HFFc6 (cell line): ENCODE results near the gene TAL1. TPM values are rescaled to one million over a fixed set of nuclear protein-coding genes. Genes with fewer than 3 reads are reported as not detected.

ENCODE experiments used
- DNase-seq: peaks from one replicate; pipeline ENCODE4 v3.0.0-alpha.2; 2018
- H3K27ac Mint-ChIP-seq: 2 replicates; pipeline ENCODE4 v1.8.0; 2020; ENCODE audit warnings: mild to moderate bottlenecking, mixed read lengths
- H3K27me3 Mint-ChIP-seq: 2 replicates; pipeline ENCODE4 v1.8.0; 2021; ENCODE audit warnings: mild to moderate bottlenecking, moderate library complexity, mixed read lengths; ENCODE audit not compliant: insufficient read depth
- H3K36me3 Mint-ChIP-seq: 2 replicates; pipeline ENCODE4 v1.8.0; 2021; ENCODE audit warnings: low read depth, mixed read lengths
- H3K4me1 Mint-ChIP-seq: 2 replicates; pipeline ENCODE4 v1.8.0; 2020; ENCODE audit warnings: low read depth, mixed read lengths
- H3K4me3 Mint-ChIP-seq: 2 replicates; pipeline ENCODE4 v1.8.0; 2020; ENCODE audit warnings: mild to moderate bottlenecking, moderate library complexity, mixed read lengths
- H3K9me3 Mint-ChIP-seq: 2 replicates; pipeline ENCODE4 v1.8.0; 2020; ENCODE audit warnings: mild to moderate bottlenecking, mixed read lengths
- CTCF ChIP-seq: fragments of 200-600 bp; sonication (generic); IDR thresholded peaks from 2 replicates; pipeline ENCODE4 v1.5.0; 2021; ENCODE audit warnings: antibody characterized with exemption, mild to moderate bottlenecking
- total RNA-seq, 6 experiments: library from RNA; stranded (reverse); fragmentation: NEBNext Ultra II Directional; extraction: Animal tissue kit (Norgen Biotek cat#: 25700); gene quantifications; 2 replicates in 1 of 6; 3 replicates in 5 of 6; pipeline ENCODE4 v1.2.3, GENCODE V29; 2021

TAL1 gene
- total RNA-seq, 6 experiments from 2014 or later = not detected

GRCh38 chr1:47225430-47226100, 6.5 kb downstream of the TAL1 start:
- no peak for DNase-seq
- H3K9me3 Mint-ChIP-seq = no peaks in the 10 kb centered on the region
- no peaks in the 10 kb centered on the region for H3K36me3 Mint-ChIP-seq
- H3K27ac Mint-ChIP-seq = no peak overlapping the region
- H3K4me3 Mint-ChIP-seq = no peak overlapping the region
- no peak for TF ChIP-seq CTCF
- peaks cover 45% of the 10 kb centered on the region for H3K27me3 Mint-ChIP-seq
- H3K4me1 Mint-ChIP-seq = no peaks in the 10 kb centered on the region

- Mint-ChIP-seq H3K4me3 (no peak overlapping the region), H3K4me1 (no peaks in the 10 kb centered on the region), H3K27me3 (peaks cover 46% of the 10 kb centered on the region), H3K27ac (no peak overlapping the region), H3K36me3 (no peaks in the 10 kb centered on the region), H3K9me3 (no peaks in the 10 kb centered on the region)
- no peak for TF ChIP-seq CTCF
- DNase-seq = no peak
Measured at GRCh38 chr1:47224676-47225399, 7.2 kb downstream of the TAL1 start.

GRCh38 chr1:47223921-47224675, 7.9 kb downstream of the TAL1 start:
- peaks cover 38% of the 10 kb centered on the region for H3K27me3 Mint-ChIP-seq
- no peak for TF ChIP-seq CTCF
- no peaks in the 10 kb centered on the region for H3K9me3 Mint-ChIP-seq
- H3K4me3 Mint-ChIP-seq = no peak overlapping the region
- DNase-seq = no peak
- no peaks in the 10 kb centered on the region for H3K36me3 Mint-ChIP-seq
- no peaks in the 10 kb centered on the region for H3K4me1 Mint-ChIP-seq
- no peak overlapping the region for H3K27ac Mint-ChIP-seq

GRCh38 chr1:47223174-47223920, 8.7 kb downstream of the TAL1 start:
- Mint-ChIP-seq H3K9me3 (no peaks in the 10 kb centered on the region), H3K4me3 (no peak overlapping the region), H3K27me3 (peaks cover 31% of the 10 kb centered on the region), H3K4me1 (no peaks in the 10 kb centered on the region), H3K36me3 (no peaks in the 10 kb centered on the region), H3K27ac (no peak overlapping the region)
- no peak for DNase-seq
- no peak for TF ChIP-seq CTCF

GRCh38 chr1:47222476-47222875, 9.5 kb downstream of the TAL1 start:
- no peak for TF ChIP-seq CTCF
- Mint-ChIP-seq H3K9me3 (no peaks in the 10 kb centered on the region), H3K4me1 (no peaks in the 10 kb centered on the region)

More at GRCh38 chr1:47222476-47222875, 9.5 kb downstream of the TAL1 start:
- H3K36me3 Mint-ChIP-seq = no peaks in the 10 kb centered on the region
- DNase-seq = no peak
- no peak overlapping the region for H3K27ac Mint-ChIP-seq
- H3K27me3 Mint-ChIP-seq = peaks cover 25% of the 10 kb centered on the region
- no peak overlapping the region for H3K4me3 Mint-ChIP-seq
